ENCODE data around the gene CLDN10.

DNA sequence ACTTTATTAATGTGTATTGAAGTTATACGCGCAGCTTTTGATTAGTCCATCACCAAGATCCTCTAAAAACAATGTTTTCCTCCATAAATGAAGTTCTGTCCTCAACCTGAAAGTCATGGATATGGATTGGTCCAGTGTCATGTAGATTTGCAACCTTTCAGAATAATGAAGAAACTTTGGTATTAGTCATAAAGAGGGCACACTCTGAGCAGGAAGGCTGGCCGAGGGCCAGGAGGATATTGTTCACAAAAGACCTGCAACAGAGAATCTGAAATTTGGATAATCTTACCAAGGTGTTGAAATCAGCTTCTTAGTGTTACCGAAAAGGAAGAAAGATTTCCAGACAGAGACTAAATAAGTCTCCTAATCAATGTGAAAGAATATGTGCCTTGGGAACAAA lies 20.7 kb downstream of the CLDN10 start:
- TF ChIP-seq POLR2A (IDR thresholded peaks at IDR 0.05): no peak
- TF ChIP-seq, protein P1, sequence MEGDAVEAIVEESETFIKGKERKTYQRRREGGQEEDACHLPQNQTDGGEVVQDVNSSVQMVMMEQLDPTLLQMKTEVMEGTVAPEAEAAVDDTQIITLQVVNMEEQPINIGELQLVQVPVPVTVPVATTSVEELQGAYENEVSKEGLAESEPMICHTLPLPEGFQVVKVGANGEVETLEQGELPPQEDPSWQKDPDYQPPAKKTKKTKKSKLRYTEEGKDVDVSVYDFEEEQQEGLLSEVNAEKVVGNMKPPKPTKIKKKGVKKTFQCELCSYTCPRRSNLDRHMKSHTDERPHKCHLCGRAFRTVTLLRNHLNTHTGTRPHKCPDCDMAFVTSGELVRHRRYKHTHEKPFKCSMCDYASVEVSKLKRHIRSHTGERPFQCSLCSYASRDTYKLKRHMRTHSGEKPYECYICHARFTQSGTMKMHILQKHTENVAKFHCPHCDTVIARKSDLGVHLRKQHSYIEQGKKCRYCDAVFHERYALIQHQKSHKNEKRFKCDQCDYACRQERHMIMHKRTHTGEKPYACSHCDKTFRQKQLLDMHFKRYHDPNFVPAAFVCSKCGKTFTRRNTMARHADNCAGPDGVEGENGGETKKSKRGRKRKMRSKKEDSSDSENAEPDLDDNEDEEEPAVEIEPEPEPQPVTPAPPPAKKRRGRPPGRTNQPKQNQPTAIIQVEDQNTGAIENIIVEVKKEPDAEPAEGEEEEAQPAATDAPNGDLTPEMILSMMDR (IDR thresholded peaks at IDR 0.05): no peak
- TF ChIP-seq POLR2AphosphoS5 (IDR thresholded peaks at IDR 0.05): no peak
